Kidney (tissue), 14 donors: ENCODE measurements around the gene TOMM5. TPM values are rescaled to one million over a fixed set of nuclear protein-coding genes. Genes with fewer than 3 reads are reported as not detected.
"Not testable (repeated sequence)": the region's sequence is repeated elsewhere in the genome, so short reads cannot be mapped to it uniquely, and the experiment has no call there.

Source experiments
- DNase-seq, 5 donors: peaks; one replicate each; pipeline ENCODE4 v3.0.0-alpha.2; 2013 to 2020
- FAIRE-seq: peaks from 2 replicates; lab custom pipeline; 2012; peaks lifted over from hg19 to GRCh38; lab: Jason Lieb, UNC
- H3K27ac ChIP-seq, 2 donors: one replicate each; pipeline ENCODE4 v1.7.0; 2013; ENCODE audit warnings: low read depth in 2 of 2, low read length in 2 of 2, inconsistent platforms in 1 of 2
- H3K27me3 ChIP-seq: one replicate; pipeline ENCODE4 v1.7.1; 2013; ENCODE audit warnings: low read length, inconsistent platforms; ENCODE audit not compliant: control insufficient read depth, insufficient read depth
- H3K36me3 ChIP-seq, 3 donors: one replicate each; pipeline versions ENCODE4 v1.7.0 to v1.7.1; 2013; ENCODE audit warnings: low read length in 3 of 3, control low read depth in 1 of 3, inconsistent platforms in 1 of 3; ENCODE audit not compliant: insufficient read depth in 3 of 3, control insufficient read depth in 2 of 3
- H3K4me1 ChIP-seq, 3 donors: one replicate each; pipeline versions ENCODE4 v1.7.0 to v1.7.1; 2013; ENCODE audit warnings: low read length in 3 of 3, inconsistent platforms in 1 of 3, low read depth in 1 of 3; ENCODE audit not compliant: control insufficient read depth in 2 of 3, insufficient read depth in 2 of 3
- H3K4me3 ChIP-seq, 3 donors: one replicate each; pipeline versions ENCODE4 v1.7.0 to v1.8.1; 2013; ENCODE audit warnings: low read length in 3 of 3, control low read depth in 1 of 3, inconsistent platforms in 1 of 3
- H3K9ac ChIP-seq, 3 donors: one replicate each; pipeline versions ENCODE4 v1.7.0 to v1.7.1; 2013; ENCODE audit warnings: low read length in 3 of 3, control low read depth in 1 of 3, inconsistent platforms in 1 of 3
- H3K9me3 ChIP-seq, 3 donors: one replicate each; pipeline versions ENCODE4 v1.7.0 to v1.7.1; 2013; ENCODE audit warnings: low read length in 3 of 3, control low read depth in 1 of 3, inconsistent platforms in 1 of 3; ENCODE audit not compliant: control insufficient read depth in 2 of 3, insufficient read depth in 1 of 3
- intact Hi-C: fragments of 100-400 bp; cut with DNase I; formaldehyde crosslinking; loops from one replicate; pipeline ENCODE4 v1.11.1; 2022
- polyA plus RNA-seq: library from polyadenylated mRNA; stranded (reverse); fragments of 350-450 nt; fragmentation: Illumina TruSeq; extraction: RNeasy Lipid Tissue Mini Kit (QIAGEN cat#74804); gene quantifications from one replicate; pipeline ENCODE4 v1.2.3, GENCODE V29; 2014; ENCODE audit warnings: low read depth, low replicate concordance; ENCODE audit not compliant: insufficient read depth
- total RNA-seq: library from RNA; stranded (reverse); fragmentation: NEBNext Ultra II Directional; extraction: Animal tissue kit (Norgen Biotek cat#: 25700); gene quantifications from one replicate; pipeline ENCODE4 v1.2.1, GENCODE V29; 2021
- TF ChIP-seq, protein P1 (sequence below): IDR thresholded peaks from 3 replicates; pipeline ENCODE4 v1.5.1; 2012; ENCODE audit warnings: mild to moderate bottlenecking, moderate library complexity, borderline replicate concordance; ENCODE audit not compliant: insufficient read depth; ENCODE audit errors: extremely low read depth
- donor health status: control.
- donor health status: control.
- donor health status: control.
- donor health status: control.
- donor health status: control.
- donor health status: DM: yes; HTN: yes; CAD: no.
- donor health status: Normal renal cell carcinoma (clear cell type).

Gene TOMM5
- total and polyA plus RNA-seq, 2 donors from 2014 or later: 59.5 to 197 TPM

GRCh38 chr9:37604296-37604695 is 11.9 kb upstream of the TOMM5 start:
- no peaks in the 10 kb centered on the region for H3K27me3 ChIP-seq
- H3K4me1 ChIP-seq: no peaks in the 10 kb centered on the region
- no peaks in the 10 kb centered on the region for H3K9me3 ChIP-seq
- no peak for FAIRE-seq
- no peak for DNase-seq
- H3K4me3 ChIP-seq: no peak overlapping the region
- no peak overlapping the region for H3K9ac ChIP-seq
- no peaks in the 10 kb centered on the region for H3K36me3 ChIP-seq
- intact Hi-C loops: no loop called here
- H3K27ac ChIP-seq: no peak overlapping the region
- TF ChIP-seq, protein P1, sequence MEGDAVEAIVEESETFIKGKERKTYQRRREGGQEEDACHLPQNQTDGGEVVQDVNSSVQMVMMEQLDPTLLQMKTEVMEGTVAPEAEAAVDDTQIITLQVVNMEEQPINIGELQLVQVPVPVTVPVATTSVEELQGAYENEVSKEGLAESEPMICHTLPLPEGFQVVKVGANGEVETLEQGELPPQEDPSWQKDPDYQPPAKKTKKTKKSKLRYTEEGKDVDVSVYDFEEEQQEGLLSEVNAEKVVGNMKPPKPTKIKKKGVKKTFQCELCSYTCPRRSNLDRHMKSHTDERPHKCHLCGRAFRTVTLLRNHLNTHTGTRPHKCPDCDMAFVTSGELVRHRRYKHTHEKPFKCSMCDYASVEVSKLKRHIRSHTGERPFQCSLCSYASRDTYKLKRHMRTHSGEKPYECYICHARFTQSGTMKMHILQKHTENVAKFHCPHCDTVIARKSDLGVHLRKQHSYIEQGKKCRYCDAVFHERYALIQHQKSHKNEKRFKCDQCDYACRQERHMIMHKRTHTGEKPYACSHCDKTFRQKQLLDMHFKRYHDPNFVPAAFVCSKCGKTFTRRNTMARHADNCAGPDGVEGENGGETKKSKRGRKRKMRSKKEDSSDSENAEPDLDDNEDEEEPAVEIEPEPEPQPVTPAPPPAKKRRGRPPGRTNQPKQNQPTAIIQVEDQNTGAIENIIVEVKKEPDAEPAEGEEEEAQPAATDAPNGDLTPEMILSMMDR: no peak

DNA sequence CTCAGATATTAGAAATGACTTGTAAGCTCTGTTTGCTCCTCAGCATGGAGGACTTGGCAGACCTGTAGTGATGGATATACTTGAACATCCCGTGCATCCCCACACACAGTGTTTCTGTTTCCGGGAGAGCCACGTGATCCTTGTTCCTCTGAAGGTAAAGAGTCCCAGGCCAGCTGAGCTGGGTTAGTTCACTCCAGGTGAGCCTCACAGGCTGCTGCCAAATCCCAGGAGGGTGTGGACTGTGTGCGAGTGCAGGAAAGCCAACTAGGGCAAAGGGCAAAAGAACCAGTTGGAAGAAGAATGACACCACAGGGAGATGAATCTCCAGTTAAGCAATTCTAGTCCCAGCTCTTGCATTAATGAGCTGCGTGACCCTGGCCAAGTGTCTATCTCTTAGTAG is 10.4 kb upstream of the TOMM5 start:
- no peak for DNase-seq
- no peak overlapping the region for H3K27ac ChIP-seq

DNA sequence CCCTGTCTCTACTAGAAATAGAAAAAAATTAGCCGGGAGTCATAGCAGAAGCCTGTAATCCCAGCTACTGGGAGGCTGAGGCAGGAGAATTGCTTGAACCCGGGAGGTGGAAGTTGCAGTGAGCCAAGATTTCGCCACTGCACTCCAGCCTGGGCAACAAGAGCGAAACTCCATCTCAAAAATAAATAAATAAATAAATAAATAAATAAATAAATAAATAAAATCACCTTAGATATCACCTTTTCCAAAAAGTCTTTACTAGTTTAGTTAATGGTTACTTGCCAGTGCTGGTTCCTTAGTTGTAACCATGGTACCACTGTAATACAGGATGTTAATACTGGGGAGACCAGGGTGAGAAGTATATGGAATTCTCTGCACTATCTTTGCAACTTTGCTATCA is 9.7 kb upstream of the TOMM5 start:
- H3K9me3 ChIP-seq, H3K27ac ChIP-seq, H3K36me3 ChIP-seq, H3K27me3 ChIP-seq, DNase-seq, H3K9ac ChIP-seq, H3K4me1 ChIP-seq, H3K4me3 ChIP-seq, FAIRE-seq, intact Hi-C loops: not testable (repeated sequence)

More for the DNA sequence above, 10.4 kb upstream of the TOMM5 start:
- Histone ChIP-seq H3K9me3 (no peaks in the 10 kb centered on the region), H3K9ac (no peak overlapping the region), H3K4me3 (no peak overlapping the region), H3K4me1 (no peaks in the 10 kb centered on the region), H3K27me3 (no peaks in the 10 kb centered on the region), H3K36me3 (no peaks in the 10 kb centered on the region)
- TF ChIP-seq, protein P1: no peak
- intact Hi-C loops: no loop called here
- FAIRE-seq: no peak

- no peak overlapping the region for H3K9ac ChIP-seq
- no peaks in the 10 kb centered on the region for H3K36me3 ChIP-seq
- DNase-seq: no peak
- peaks cover 0 to 3% (median 0%) of the 10 kb centered on the region in 3 donors for H3K4me1 ChIP-seq
- H3K27me3 ChIP-seq: no peaks in the 10 kb centered on the region
- intact Hi-C loops: no loop called here
- TF ChIP-seq, protein P1: no peak
- no peak overlapping the region for H3K4me3 ChIP-seq
- FAIRE-seq: no peak
- no peak overlapping the region for H3K27ac ChIP-seq
- H3K9me3 ChIP-seq: no peaks in the 10 kb centered on the region
These were observed 4.1 kb upstream of the TOMM5 start for GRCh38 chr9:37596504-37596903.
